Superior temporal gyrus (tissue), 1 donor: ENCODE results near the gene NAALADL2.

Experiments used
- DNase-seq: peaks from one replicate; pipeline ENCODE4 v3.0.0-alpha.2; 2016; ENCODE audit errors: extremely low spot score

NAALADL2 gene

GRCh38 chr3:174960898-174961297 is 101.8 kb downstream of the NAALADL2 start:
- no peak for DNase-seq

- DNase-seq: no peak
Observed at GRCh38 chr3:174973465-174973864, 114.3 kb downstream of the NAALADL2 start.

GRCh38 chr3:174986685-174987084 is 127.6 kb downstream of the NAALADL2 start:
- no peak for DNase-seq

DNA sequence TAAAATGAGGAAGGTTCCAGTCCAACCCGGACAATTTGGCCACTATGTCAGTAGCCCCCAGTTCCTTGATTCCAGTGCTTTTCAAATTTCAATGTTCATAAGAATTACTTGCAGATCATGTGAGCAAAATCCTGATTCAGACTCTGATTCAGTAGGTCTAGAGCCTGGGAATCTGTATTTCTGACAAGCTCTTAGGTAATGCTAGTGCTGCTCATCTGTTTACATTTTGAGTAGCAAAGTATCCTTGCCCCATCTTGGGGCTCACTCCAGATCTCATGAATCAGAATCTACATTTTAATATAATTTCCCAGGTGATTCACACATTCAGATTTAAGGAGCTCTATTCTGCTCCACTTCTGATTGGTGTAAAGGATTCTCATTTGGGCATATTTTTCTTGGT is 142.0 kb downstream of the NAALADL2 start:
- DNase-seq: no peak

GRCh38 chr3:175002732-175003143 is 143.6 kb downstream of the NAALADL2 start:
- DNase-seq: no peak

GRCh38 chr3:175003590-175003989 is 144.5 kb downstream of the NAALADL2 start:
- DNase-seq: no peak

DNA sequence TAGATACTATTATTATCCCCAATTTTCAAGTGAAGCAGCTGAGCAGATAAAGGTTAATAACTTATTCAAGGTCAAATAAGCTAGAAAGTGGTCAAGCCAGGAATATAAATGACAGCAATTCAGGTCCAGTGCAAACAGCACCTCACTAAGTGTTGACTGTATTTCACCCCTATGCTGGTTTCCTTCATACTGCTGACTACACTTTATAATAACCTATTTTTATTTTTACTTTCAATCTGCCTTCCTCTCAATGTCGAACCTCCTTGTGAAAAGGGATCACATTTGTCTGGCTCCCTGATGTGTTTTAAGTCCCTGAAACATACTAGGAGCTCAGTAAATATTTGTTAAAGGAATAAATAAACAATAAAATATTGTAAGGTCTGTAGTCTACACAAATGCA is 146.1 kb downstream of the NAALADL2 start:
- DNase-seq: no peak

DNA sequence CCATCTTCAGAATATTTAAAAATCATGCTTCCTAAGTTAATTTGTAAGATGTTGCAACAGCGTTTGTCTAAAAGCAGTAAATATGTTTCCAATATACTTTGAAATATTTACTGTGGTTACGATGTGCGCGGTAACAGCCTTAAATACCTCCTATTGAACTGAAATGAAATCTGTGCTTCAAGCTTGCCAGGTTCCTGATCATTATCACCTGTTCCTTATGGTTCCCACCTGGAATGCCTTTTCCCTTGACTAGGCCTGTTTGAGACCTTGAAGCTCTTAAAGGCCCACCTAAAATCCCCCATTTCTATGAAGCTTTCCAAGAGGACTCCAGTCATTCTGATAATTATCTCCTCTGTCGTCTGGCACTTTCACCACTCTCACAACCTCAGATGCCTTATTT is 146.7 kb downstream of the NAALADL2 start:
- no peak for DNase-seq

DNA sequence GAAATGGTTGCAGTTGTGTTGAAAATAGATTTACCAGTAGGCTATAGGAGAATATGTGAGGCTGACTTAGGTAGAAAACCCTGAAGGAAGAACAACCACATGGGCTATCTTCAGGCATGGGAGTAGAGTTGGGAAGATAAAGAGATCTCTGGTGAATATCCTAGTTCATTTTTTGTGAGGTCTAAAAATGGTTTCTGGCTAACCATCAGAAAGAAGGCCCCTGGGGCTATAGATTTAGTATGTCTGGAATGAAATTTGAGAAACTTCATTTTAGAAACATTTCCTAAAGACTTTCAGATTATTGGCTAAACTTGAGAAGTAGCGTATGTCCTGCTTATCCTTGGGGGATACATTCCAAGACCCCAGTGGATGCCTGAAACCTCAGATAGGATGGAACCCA is 148.2 kb downstream of the NAALADL2 start:
- DNase-seq: no peak

DNA sequence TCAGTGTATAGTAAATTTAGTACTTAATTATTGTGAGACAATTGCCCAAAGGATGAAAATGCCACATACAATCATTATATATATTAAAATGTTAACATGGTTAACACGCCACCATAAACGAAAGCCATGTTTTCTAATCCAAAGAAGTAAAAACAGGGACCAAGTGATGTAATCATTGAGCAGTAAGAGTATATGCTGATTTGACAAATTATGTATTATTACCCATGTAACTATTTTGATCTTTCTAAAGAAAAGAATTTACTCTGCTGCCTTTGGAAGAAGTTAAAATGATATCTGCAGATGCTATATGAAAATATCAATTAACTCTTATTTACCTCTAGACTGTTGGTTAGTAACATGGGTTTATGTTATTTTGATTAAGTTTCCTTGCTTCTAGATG is 150.2 kb downstream of the NAALADL2 start:
- DNase-seq: no peak

DNA sequence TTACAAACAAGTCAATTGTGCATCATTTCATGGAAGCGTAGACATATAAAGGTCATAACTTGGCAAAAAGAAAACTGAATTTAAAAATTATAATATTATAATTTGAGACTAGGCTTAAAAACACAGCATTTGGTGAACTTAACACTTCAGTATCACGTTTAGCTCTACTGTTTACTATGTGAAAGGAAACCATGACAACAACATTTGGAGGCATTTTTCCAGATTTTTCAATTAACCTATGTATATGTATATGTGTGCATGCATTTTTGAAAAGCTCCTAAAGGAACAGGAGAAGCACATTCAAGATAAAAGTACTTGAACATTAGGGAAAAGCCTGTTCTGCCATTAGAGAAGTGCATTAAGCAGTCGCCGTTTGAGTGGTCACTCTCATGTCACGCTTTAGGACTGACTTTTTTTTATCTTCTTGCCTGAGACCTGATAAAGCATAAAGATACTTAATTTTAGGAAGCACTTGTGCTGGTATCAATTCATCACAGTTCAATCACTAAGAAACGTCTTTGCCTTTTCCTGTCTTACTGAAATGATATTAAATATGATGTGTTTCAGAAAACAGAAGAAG is 156.0 kb downstream of the NAALADL2 start:
- DNase-seq: no peak

DNA sequence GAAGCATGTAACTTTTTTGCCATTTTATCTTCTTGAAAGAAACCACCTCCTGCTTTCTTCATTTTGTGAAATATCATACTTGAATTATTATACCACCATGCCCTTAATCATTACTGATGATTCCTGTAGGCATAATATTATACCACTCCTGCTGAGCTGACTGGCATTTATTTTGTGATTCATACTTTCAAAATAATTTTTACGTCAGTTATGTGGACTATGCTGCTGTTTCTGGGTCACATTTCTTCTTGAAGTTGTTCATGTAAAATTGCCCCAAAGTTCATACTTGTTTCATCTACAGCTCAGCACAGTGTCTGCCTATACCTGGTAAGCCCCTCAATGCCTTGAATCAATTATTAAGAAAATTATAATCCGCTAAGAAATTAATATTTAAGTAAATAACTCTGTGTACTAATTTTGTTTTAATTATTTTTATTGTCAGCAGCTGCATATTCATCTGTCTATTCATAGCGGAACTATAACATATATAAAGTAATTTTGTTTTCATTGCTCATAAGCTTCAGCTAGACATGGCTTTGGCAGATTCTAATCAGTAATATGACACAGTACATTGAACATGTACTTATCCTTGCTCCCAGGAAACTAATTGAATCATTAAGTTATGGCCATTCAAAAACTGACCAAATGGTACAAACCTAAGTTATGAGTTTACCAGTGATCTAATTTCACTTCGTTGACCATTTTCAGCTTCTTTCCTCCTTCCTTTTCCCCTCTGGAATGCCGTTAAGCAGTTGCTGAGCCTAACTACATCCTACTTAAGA is 160.0 kb downstream of the NAALADL2 start:
- no peak for DNase-seq

- DNase-seq: no peak
Observed at GRCh38 chr3:175020101-175020500, 161.0 kb downstream of the NAALADL2 start.

DNA sequence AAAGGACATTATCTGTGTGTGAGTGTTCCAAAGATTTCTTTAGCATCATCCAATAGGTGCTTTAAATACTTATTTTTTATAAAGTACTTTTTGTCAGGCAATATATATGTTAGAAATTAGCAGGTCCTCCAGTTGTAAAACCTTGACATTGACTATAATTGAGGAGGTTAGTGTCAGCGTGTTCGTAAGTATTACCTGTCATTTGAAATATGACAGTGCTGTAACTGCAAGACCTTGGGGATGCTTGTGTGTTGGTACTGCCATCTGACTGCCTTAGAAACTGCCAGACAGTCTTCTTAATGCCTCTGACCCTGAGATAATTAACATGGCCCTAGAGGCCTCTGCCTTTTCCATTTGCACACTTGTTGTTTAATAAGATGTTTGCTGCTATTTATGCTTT is 170.7 kb downstream of the NAALADL2 start:
- no peak for DNase-seq

DNA sequence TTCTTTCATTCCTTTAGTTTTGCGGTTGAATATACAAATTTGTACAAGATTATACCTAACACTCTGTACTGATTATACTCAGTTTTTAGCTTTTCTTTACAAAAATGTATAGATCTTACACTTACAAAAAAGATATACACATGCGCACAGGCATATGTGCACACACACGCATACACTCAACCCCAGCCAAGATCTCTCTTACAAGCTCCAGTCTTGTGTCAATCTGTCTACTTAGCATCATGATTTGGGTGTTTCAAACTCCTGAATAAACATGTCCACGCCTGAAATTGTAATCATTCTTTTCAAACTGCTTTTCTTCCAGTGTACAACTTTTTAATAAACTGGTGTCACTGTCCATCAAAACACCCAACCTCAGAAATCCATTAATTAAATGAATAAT is 180.7 kb downstream of the NAALADL2 start:
- DNase-seq: no peak

DNA sequence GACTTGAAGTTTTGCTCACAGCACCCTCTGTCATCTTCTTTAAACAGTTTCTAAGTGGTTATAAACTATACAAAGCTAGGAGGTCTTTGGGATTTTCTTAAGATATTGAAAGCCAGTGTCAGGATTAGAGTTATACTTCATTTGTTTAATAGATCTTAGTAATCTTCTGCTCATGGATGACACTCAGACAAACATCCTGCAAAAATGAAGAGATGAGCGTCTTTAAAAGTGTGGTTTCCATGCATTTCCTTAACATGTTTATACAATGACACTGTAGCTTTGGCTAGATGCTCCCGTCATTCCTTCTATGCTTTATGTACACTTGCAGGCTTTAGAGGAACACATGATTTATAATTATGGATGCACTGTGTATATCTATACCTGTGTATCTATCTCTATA is 182.2 kb downstream of the NAALADL2 start:
- no peak for DNase-seq

DNA sequence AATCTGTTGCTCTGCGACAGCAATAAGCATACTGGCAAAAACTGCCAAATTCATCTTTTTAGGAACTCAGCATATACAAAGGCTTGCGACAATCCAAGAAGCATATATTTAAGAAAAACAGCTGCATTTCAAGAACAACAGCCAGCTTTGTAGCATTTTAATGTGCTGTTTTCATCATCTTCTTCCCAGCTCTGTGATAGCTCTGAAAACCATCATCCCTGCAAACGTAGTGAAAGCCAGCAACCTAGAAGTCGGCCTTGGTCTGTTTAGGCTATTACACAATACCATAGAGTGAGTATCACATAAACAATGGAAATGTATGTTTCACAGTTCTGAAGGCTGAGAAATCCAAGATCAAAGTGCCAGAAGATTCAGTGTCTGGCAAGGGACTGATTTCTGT is 187.5 kb downstream of the NAALADL2 start:
- DNase-seq: no peak

DNA sequence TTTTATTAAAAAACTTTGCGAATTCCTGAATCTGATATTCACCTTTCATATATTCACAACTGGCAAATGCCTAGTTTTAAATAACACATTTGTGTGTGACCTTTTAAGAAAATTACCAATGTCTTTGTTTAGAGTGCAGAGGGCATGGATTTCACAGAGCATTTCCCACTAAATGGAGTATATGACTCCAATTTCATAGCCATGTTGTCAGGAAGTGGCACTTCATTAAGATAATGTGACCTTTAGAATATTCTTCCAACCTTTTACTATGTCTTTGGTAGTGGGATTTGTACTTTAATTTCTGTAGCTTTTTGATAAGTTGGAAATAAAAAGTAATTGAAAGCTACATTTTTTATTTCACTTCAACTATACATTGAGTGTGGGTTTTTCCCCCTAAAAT is 188.7 kb downstream of the NAALADL2 start:
- DNase-seq: no peak

DNA sequence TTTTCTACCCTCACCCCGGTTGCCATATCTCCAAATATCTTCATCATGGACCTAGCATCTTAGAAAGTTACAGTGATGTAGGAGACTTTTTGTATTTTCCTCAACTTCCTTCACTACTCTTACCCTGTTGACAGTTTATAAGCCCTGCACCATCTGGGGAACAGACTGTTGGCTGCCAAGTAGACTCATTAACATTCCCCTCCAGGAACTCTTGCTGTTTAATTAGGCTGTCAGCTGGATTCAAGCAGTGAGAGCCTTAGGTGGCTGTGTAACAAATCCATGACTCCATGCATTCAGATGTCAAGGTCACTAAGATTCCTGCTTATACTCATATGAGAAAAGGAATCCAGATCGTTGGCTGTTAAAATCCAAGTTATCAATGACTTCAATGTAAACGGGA is 198.3 kb downstream of the NAALADL2 start:
- DNase-seq: no peak

- DNase-seq: no peak
Observed at GRCh38 chr3:175059788-175060187, 200.7 kb downstream of the NAALADL2 start.

DNA sequence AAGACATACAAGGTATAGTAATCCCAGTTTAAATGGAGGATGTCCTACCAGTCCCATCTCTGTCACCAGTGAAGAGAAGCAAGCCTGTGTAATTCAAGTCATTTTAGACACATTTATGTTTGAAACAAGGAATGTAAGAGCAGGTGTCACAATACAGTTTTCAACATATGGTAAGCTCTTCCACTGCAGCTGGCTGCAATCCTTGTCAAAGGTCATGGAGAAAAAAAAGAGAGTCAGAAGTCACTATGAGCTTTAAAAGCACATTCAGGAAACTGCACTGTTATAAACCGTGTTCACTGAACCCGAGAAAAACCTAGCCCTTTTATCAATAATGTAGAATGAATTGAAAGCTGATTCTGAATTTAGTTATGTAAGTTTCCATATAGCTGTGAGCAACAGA is 206.4 kb downstream of the NAALADL2 start:
- DNase-seq: no peak

GRCh38 chr3:175066617-175067415 is 207.7 kb downstream of the NAALADL2 start:
- DNase-seq: no peak

DNA sequence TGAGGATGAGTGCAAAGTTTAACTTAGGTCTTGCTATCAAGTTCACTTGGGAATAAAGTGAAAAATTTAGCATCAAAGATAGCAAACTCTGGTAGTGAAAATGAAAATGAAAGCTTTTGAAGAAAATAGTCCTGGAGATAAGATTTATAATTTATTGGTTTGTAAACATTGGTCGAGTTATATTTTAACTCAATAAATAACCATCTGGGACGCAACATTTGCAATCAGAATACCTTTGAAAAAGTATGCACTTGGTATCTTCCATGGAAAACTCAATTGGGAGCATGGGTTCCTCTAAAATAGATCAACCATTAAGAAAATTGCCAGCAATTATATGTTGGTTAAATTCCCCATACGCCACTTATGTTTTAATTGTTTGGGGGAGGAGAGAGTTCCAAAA is 209.5 kb downstream of the NAALADL2 start:
- no peak for DNase-seq
